Amygdala (tissue), 56 donors: Measurements from ENCODE around the gene PDE4D.
A peak's percentile ranks its signal among the peaks of the same experiment; 100 is the strongest.

Experiments used
- DNase-seq, 56 donors: peaks; one replicate each; lab custom pipeline; 2025; lab: John Stamatoyannopoulos, UW

Gene PDE4D

DNA sequence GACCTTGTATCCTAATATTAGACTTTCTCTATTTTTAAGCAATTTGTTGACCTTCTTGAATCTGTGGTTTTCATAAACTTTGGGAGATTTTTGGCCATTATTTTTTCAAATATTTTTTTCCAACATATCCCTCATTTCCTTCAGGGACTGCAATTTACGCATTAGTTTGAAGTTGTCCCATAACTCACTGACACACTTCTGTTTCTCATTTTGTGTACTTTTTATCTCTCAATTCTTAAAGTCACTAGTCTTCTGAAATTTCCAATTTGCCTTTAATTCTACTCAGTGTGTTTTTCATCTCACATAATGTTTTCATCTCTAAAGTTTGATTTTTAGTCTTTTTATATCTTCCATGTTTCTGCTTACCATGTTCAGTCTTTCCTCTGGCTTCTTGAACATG, 953.9 kb downstream of the PDE4D start:
- no peak for DNase-seq

DNA sequence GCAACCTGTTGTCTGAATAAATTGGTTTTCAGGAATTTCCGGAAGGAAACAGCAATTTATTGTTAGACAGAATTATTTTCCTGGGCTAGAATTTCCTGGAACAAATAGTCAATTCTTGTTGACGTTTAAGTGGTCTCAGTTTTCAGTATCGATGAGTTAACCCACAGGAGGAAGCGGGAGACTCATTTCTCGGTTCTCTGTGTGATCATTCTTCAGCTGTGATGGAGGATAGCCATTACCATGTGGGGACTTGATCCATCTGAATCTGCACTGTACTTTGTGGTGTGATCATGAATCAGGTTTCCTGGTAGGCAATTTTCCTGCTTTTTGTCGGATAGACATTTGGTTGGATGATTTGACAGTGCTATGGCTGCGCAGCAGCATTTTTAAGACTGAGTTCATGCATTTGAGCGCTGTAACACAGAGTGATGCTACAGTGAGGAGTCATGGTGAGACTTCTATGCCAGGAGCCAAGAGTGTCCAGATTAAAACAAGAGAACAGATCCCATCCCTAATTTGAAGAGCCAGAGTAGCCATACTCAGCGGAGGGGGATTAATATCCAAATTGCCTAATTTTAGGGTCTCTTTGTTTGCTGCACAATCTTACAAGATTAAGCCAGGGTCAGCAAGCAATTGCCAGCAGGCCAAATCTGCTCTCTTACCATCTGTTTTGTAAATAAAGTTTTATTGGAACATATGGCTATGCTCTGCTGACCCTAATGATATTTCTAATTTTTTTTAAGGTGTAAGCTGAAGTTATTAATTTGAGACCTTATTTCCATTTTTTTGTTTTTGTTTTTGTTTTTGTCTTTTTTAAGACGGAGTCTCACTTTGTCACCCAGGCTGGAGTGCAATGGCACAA, 954.7 kb downstream of the PDE4D start:
- no peak for DNase-seq

DNA sequence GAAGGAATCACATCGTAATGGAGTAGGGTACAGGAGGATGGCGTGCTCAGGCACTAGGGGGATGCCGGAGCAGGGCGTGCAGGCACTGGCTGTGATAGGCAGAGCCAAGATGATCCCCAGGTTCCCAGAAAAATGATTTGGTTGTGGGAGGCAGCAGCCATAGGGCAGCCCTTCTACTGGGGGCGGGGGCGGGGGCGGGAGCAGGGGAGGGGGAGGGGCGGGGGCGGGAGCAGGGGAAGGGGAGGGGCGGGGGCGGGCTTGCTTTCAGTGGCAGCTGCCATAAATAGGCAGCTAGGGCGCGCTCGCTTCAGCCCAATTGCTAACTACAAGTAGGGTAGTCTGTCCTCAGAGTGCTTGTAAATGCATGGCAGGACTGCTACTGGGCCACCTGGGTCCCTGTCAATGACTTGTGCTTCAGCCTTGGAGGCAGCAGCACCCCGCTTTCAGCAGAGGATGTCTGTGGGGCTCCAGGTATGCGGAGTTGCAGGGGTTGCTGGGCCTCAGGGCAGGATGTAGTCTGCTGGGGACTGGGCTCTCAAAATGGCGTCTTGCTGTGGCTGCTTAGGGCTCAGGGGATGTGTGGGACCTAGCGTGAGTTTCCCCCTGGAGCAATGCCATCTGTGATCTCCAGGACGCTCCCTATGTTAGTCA, 956.4 kb downstream of the PDE4D start:
- no peak for DNase-seq

DNA sequence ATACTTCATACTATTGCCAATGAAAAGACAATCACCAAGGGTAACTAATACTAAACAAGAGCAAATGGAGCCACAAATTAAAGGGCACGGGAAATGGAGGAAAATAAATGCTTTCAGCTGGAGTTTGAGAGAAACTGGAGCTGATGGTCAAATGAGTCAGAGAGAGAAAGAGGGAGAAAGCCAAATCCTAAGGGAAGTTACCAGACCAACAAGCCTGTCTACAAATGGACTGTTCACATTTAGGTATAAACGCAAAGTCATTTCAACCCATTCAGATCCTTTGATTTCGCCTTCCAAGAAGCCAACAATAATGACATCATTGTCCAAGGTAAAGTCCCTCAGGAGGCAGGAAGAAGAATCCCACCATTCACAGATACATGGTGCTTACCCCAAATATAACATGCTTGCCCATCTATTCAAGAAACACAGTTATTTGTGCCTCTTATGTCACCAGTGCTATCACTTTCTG, 958.9 kb downstream of the PDE4D start:
- DNase-seq: no peak

DNA sequence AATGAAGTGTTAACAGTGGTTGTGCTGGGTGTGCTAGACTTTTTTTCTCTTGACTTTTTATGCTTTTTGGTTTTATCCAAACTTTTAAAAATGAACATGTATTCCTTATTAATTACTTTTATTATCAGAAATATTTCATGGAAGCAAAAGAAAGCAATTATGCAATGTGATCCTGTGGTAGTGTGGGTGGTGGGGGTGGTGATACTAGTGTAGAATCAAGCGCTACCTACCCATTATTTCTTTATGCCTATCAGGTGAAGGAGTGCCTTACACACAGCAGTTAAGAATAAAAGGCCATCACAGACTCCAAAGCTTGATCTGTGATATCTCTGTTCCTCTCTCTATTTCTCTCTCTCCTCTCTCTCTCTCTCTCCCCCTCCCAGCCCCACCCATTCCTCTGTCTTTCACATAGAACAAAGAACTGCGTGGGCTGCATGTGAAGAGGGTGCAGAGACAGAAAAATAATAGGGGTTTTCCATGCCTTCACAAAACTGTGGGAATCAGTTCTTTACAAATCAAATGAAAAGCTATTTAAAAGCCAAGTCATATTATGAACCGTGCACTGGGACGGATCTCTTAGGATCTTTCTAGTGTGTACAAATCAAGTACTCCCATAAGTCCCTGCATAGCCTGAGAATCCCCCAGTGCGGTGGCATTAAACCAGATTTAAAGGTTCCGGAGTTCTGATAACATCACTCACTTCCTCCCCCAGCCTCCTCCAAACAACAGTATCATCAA, 959.5 kb downstream of the PDE4D start:
- DNase-seq: no peak

DNA sequence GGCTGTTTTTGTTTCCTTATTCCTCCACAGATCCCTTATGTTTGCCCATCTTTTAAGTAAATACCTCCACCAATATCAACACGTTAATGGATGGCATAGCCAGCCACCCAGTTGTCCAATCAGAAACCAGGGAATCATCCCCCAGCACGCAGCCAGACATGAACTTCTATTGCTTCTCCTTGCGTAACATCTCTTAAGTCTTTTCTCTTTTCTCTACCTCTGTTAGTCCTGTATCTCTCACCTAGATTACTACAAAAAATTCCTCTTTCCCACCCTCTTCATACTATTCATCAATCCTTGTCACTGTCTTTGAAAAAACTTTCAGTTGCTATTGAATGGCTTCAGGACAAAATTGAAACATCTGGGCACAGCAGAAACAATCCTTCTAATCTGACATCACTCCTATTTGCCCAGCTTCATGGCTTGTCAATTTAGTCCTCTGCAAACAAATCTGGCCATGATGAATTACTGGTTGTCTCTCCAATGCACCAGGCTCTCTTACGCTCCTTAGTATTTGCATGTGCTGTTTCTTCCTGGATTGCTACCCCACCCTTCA, 961.4 kb downstream of the PDE4D start:
- DNase-seq: no peak

DNA sequence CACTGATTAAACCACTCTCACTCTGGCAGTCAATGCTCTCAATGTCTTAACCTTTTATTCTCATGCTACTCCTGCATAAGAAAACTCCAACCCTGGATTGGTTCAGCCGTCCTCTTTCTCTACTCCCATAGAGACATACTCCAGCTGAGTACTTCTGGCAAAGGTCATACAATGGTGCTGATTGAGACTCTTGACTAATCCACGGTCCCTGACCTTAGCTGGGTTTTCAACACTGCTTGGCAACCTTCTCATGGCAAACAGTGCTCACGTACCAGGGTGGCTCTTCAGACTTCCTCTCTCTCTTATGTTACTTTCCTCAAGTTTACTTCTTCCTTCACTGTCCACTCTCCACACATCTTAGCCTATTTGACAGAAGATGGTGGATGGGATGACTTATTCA, 963.0 kb downstream of the PDE4D start:
- no peak for DNase-seq

DNA sequence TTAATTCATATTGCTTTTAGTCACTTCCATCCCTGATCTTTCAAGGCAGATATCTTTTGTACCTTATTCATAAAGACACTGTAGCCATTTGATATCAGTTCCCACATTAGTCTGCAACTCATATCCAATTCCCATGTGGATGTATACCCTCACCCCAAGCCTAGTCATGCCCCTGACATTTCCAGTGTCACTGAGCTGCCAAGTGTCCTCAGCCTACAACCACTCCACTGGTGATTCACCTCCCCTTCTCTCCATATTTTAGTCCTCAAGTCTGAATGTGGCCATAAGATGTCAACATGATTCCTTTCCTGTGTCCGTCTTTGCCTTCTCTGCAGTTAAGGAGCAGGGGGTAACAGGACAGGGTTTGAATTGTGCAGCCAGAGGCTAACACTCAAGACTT, 963.8 kb downstream of the PDE4D start:
- no peak for DNase-seq

DNA sequence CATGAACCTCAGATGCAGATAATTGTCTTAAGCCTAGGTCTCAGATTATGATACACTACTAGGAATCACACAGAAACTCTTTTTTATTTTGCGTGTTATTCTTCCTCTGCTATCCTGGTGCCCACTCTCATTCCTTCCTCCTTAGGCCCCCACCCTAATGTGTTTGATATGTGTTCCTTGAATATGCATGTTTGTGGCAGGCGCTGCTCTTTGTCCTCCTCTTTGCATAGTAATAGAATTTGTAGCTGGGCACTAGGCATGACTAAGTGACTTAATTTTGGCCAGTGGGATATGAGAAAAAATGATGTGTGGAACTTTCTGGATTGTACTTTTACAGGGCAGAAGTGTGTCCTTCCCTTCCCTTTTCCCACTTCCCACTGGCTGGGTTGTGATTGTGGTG, 965.6 kb downstream of the PDE4D start:
- DNase-seq: no peak

DNA sequence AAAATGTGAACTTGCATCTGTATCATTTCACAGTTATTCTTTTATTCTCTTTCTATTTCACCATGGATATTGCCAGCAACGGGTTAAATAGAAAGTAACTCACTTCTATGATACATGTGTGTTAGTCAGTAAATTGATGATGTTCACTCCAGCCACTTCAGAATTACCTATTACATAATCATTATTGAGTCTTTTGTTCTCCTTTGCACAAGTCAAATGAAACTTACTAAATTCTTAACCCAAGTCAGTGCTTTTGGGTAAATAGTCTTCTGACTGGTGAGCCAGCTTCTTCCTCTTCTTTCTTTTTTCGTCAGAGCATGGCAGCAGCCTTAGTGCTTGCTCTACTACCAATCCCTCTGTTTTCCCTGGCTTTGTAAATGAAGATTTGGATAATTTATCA, 966.3 kb downstream of the PDE4D start:
- no peak for DNase-seq

DNA sequence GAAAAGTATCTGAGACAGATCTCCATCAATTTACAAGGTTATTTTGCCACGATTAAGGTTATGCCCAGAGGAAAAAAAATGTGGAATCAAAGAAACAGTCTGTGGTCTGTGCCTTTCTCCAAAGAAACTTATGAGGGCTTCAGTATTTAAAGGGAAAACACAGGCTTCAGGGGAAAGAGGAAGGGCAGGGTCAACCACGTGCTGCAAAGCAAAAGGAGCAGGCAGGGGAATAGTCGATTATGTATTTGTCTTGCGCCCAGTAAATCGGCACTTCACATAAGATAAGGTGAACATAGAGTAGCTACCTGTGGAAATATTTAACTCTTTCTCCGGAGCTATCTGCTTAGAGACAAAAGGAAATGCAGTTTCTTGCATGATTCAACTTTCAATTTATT, 967.0 kb downstream of the PDE4D start:
- DNase-seq: no peak

DNA sequence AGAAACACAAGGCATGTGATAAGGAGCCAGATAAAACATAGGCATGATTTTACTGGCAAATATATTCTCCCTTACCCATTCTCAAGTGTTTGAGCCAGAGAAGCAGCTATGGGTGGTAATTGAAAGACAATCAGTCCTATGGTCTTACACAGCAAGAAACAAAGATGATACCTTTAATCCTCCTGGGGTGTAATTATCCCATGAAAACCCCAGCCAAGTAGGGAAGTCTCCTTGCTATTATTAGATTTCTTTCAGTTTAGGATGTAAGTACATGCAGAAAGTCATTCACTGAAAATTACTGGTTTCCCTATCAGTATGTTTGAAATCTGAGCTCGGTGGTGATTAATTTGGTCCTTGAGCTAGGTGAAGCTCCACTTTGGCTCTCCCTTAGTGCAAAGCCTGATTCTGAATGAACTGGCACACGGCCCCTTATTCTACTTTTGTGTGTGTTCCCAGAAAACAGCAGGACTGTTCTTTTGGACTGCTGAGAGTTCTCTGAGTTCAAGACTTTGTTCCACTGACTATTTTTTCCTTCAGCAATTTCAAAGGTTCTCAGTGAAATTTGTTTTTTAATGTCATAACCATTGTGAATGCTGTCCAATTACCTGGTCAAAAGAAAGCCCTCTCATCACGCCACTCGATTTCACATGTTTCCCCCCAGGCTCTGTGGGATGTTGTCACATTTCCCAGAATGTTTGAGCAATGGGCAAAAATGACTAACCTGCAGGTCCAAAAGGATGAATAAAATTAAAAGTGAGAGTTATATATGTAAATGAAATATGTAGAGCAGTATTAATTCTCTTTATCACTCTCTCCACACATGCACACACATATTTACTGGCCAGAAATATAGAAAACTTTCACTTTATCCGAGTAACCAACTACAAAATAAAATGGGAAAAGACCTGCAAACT, 967.6 kb downstream of the PDE4D start:
- DNase-seq: peak in 9 of 56 donors; percentile 1 to 49 (median 14)

DNA sequence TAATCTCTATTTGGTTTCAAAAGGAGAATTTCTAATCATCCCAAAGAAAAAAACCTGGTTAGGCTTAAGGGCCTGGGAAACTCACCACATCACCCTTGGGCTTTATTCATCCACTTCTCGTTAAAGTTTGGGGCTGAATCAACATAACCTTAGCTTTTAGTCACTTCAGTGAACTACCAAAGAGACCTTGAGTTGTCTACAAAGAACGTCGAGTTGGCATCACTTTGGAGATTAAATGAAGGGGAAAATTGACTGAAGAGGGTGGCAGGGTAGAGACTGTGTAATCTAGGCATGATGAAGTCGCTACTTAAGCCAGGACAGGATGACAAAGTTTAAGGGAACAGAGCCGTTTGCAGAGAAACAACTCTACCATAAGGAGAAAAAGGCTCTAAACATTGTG, 969.2 kb downstream of the PDE4D start:
- DNase-seq: no peak

DNA sequence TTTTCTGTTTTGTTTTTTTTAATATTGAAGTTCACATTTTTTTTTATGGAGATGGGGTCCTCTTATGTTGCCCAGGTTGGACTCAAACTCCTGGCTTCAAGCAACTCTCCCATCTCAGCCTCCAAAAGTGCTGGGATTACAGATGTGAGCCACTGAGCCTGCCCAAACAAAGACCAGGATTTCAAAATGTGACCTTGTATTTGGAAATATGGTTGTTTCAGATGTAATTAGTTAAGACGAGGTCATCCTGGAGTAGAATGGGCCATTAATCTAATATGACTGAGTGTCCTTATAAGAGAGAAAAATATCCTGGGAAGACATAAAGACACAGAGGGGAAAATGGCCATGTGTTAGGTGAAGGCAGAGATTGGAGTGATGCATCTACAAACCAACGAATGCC, 970.2 kb downstream of the PDE4D start:
- DNase-seq: no peak

DNA sequence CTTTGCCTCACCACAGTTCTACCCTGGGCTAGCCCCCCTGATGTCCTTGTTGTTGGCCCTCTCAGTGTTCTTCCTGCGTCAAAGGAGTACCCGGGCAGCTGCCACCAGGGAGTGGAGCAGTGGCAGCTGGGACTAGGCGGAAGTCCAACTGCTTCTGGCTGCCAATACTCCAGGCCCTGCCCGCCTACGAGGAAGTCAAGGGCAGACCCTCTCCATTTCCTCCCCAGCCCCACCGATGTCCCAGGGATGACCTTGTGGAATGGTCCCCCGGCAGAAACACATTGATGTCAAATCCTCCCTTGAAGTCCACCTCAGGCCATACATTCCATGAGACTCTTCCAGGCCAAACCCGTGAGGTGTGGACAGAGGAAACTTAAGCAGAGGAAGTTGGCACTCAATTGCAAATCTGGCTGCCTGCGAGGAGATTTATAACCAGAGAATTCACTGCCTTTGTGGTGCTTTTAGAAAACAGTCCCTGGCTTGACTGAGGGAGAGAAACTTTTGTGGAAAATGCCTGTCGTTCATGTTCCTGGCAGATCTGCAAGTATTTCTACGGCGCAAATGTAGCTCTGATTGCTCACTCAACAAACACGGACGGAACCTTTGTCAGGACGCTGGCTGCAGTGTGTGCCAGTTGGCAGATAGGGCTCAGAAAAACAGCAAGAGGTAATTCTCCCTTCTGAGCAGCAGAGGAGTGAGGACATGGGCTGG, 970.9 kb downstream of the PDE4D start:
- DNase-seq: peak in 52 of 56 donors; percentile 3 to 88 (median 58)

DNA sequence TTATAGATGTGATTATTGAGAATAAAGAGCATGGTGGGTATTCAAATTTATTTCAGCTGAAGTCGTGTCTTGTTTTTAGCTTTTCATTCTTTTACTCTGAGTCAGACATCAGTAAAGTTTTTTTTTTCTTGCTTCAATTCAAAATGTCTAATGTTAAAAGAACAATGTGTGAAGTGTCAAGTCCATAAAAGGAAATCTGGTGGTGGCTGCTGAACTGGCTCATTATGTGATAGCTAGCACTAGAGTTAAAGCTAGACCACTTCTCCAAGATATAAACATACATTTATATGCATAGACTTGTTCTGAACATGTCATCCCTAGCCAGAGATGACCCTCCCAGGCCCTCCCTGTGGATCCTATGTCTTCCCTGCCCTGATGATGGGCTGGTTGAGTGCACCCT, 972.4 kb downstream of the PDE4D start:
- no peak for DNase-seq

DNA sequence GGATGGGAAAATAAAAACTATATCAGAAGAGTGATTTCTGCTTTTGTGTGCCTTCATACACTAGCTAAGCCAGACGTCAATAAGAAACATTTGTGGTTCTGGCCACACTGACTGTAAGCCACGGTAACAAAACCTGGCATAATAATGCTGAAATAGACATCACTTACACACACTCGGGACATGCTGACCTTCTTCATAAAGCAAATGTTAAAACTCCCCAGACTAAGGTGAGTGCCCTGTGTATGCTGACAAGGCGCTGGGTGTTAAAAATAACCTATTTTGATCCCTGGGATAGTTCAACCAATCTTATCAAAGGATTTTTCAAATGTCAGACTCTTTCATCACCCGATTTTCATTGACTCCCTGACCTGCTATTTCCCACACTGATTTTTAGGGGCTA, 973.7 kb downstream of the PDE4D start:
- no peak for DNase-seq
